Measurements from ENCODE around the gene WDR86. TPM values are rescaled to one million over a fixed set of nuclear protein-coding genes. Genes with fewer than 3 reads are reported as not detected.

Gene WDR86
- total RNA-seq, 1 experiment from 2014 or later: 8.1 TPM

GRCh38 chr7:151394076-151395035, 15.5 kb downstream of the WDR86 start:
- TF ChIP-seq, protein P1, sequence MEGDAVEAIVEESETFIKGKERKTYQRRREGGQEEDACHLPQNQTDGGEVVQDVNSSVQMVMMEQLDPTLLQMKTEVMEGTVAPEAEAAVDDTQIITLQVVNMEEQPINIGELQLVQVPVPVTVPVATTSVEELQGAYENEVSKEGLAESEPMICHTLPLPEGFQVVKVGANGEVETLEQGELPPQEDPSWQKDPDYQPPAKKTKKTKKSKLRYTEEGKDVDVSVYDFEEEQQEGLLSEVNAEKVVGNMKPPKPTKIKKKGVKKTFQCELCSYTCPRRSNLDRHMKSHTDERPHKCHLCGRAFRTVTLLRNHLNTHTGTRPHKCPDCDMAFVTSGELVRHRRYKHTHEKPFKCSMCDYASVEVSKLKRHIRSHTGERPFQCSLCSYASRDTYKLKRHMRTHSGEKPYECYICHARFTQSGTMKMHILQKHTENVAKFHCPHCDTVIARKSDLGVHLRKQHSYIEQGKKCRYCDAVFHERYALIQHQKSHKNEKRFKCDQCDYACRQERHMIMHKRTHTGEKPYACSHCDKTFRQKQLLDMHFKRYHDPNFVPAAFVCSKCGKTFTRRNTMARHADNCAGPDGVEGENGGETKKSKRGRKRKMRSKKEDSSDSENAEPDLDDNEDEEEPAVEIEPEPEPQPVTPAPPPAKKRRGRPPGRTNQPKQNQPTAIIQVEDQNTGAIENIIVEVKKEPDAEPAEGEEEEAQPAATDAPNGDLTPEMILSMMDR (conservative IDR thresholded peaks at IDR 0.05): no peak
- H3K4me1 Mint-ChIP-seq: peaks cover 6 to 45% of the 10 kb centered on the region in 2 experiments
- WGBS (ENCODE audit: extremely low coverage, insufficient read length, low lambda C conversion rate): no CpG with 5 or more reads among the region's 35 CpGs

More at GRCh38 chr7:151394076-151395035, 15.5 kb downstream of the WDR86 start:
- H3K9me3 ChIP-seq (ENCODE audit: control insufficient read depth, low read depth, low read length): no peaks in the 10 kb centered on the region
- peak overlapping the region in 1 of 3 experiments; percentile 20; a peak in 1 of 7 replicates for H3K27ac Mint-ChIP-seq
- no peak overlapping the region for H3K23ac ChIP-seq (ENCODE audit: insufficient read length, low read depth, low read length)
- H3K4me3 Mint-ChIP-seq: no peak overlapping the region
- no peak overlapping the region for H3K4ac ChIP-seq (ENCODE audit: low read depth, low read length)
- no peaks in the 10 kb centered on the region for H3K79me1 ChIP-seq (ENCODE audit: insufficient read depth, low read depth, low read length, poor library complexity, severe bottlenecking)
- no peaks in the 10 kb centered on the region for H3K23me2 ChIP-seq (ENCODE audit: insufficient read length, low read depth, low read length, poor library complexity, severe bottlenecking)
- H4K91ac ChIP-seq (ENCODE audit: insufficient read length, low read depth, low read length): no peak overlapping the region
- no peak for DNase-seq
- no peak overlapping the region for H2AK5ac ChIP-seq (ENCODE audit: insufficient read length, low read length)
- H2BK15ac ChIP-seq (ENCODE audit: low read depth, low read length): no peak overlapping the region
- H3K27me3 ChIP-seq (ENCODE audit: insufficient read depth, low read length): no peaks in the 10 kb centered on the region
- no peak overlapping the region for H3T11ph ChIP-seq (ENCODE audit: low read length)
- H4K8ac ChIP-seq (replicated peaks; ENCODE audit: insufficient read length, low read depth, low read length): no peak overlapping the region
- no peaks in the 10 kb centered on the region for H3K79me2 ChIP-seq (ENCODE audit: insufficient read depth, low read length)
- peaks cover 5% of the 10 kb centered on the region for H3K27me3 Mint-ChIP-seq (ENCODE audit: low read depth)
- no peak overlapping the region for H3K4me2 ChIP-seq (ENCODE audit: insufficient read depth, insufficient read length, low read length)
- no peaks in the 10 kb centered on the region for H4K20me1 ChIP-seq (ENCODE audit: control insufficient read depth, insufficient read depth, insufficient read length)
- no peak overlapping the region for H2BK20ac ChIP-seq (ENCODE audit: low read depth, low read length, poor library complexity, severe bottlenecking)
- no peak overlapping the region for H3K14ac ChIP-seq (ENCODE audit: insufficient read depth, low read length)
- no peak overlapping the region for H3K27ac ChIP-seq (ENCODE audit: insufficient read length, low read depth, low read length)
- H2BK120ac ChIP-seq (ENCODE audit: low read depth, low read length, poor library complexity, severe bottlenecking): no peak overlapping the region
- H3K4me1 ChIP-seq (ENCODE audit: insufficient read depth, low read length): no peaks in the 10 kb centered on the region
- no peak overlapping the region for H3K56ac ChIP-seq (ENCODE audit: insufficient read length, low read depth, low read length)
- no peak overlapping the region for H3K9ac ChIP-seq (ENCODE audit: extremely low read depth, insufficient read length, low read length)
- no peaks in the 10 kb centered on the region for H3K9me3 Mint-ChIP-seq
- no peak overlapping the region for H3K18ac ChIP-seq (ENCODE audit: insufficient read length, low read depth, low read length)
- no peak overlapping the region for H4K5ac ChIP-seq (ENCODE audit: insufficient read length, low read depth, low read length)
- H2BK5ac ChIP-seq (ENCODE audit: insufficient read length, low read length): no peak overlapping the region
- no peak overlapping the region for H2BK12ac ChIP-seq (ENCODE audit: insufficient read length, low read depth, low read length)
- peaks cover 8 to 10% (median 9%) of the 10 kb centered on the region in 3 experiments for H3K36me3 Mint-ChIP-seq (ENCODE audit: insufficient read depth in 1 of 3, low read depth in 3 of 3)
- H2AFZ ChIP-seq (ENCODE audit: low read length): no peak overlapping the region
